Hepatocyte (in vitro differentiated cells): ENCODE data around the gene IPO7. TPM values are rescaled to one million over a fixed set of nuclear protein-coding genes. Genes with fewer than 3 reads are reported as not detected.
"Not testable (repeated sequence)": the region's sequence is repeated elsewhere in the genome, so short reads cannot be mapped to it uniquely, and the experiment has no call there.

Source experiments
- DNase-seq: peaks from one replicate; pipeline ENCODE4 v3.0.0-alpha.2; 2016; ENCODE audit warnings: low spot score
- H2AFZ ChIP-seq: fragments of 200-600 bp; sonication (generic); 2 replicates; pipeline ENCODE4 v1.6.0; 2016; ENCODE audit warnings: antibody characterized with exemption, mild to moderate bottlenecking
- H3K27ac ChIP-seq: fragments of 200-600 bp; sonication (generic); 2 replicates; pipeline ENCODE4 v1.5.1; 2016; ENCODE audit warnings: mild to moderate bottlenecking
- H3K27me3 ChIP-seq: fragments of 200-600 bp; sonication (generic); 2 replicates; pipeline ENCODE4 v1.6.1; 2016
- H3K36me3 ChIP-seq: fragments of 200-600 bp; sonication (generic); replicated peaks from 2 replicates; pipeline ENCODE4 v1.5.1; 2016; ENCODE audit warnings: low read depth; ENCODE audit not compliant: insufficient read depth
- H3K4me1 ChIP-seq: fragments of 200-600 bp; sonication (generic); 2 replicates; pipeline ENCODE4 v1.5.1; 2016; ENCODE audit warnings: mild to moderate bottlenecking, moderate library complexity; ENCODE audit not compliant: insufficient read depth
- H3K4me2 ChIP-seq: fragments of 200-600 bp; sonication (generic); 2 replicates; pipeline ENCODE4 v1.6.0; 2016
- H3K4me3 ChIP-seq: fragments of 200-600 bp; sonication (generic); 2 replicates; pipeline ENCODE4 v1.5.1; 2016; ENCODE audit warnings: mild to moderate bottlenecking
- H3K79me2 ChIP-seq: fragments of 200-600 bp; sonication (generic); 2 replicates; pipeline ENCODE4 v1.6.0; 2017; ENCODE audit warnings: mild to moderate bottlenecking
- H3K9me2 ChIP-seq: fragments of 200-600 bp; sonication (generic); replicated peaks from 2 replicates; pipeline ENCODE4 v1.6.0; 2017; ENCODE audit warnings: mild to moderate bottlenecking; ENCODE audit not compliant: insufficient read depth
- H3K9me3 ChIP-seq: fragments of 200-600 bp; sonication (generic); 2 replicates; pipeline ENCODE4 v1.5.1; 2016; ENCODE audit warnings: low read depth, mild to moderate bottlenecking
- H4K20me1 ChIP-seq: fragments of 200-600 bp; sonication (generic); 2 replicates; pipeline ENCODE4 v1.6.0; 2016; ENCODE audit warnings: mild to moderate bottlenecking; ENCODE audit not compliant: insufficient read depth, poor library complexity, severe bottlenecking
- CTCF ChIP-seq: fragments of 200-600 bp; sonication (generic); IDR thresholded peaks from 2 replicates; pipeline ENCODE4 v1.5.1; 2016; ENCODE audit warnings: antibody characterized with exemption, mild to moderate bottlenecking; ENCODE audit not compliant: poor library complexity
- EZH2 ChIP-seq: fragments of 200-600 bp; sonication (generic); IDR thresholded peaks from 2 replicates; pipeline ENCODE4 v1.6.1; 2016; ENCODE audit warnings: antibody characterized with exemption, mild to moderate bottlenecking, borderline replicate concordance
- EZH2phosphoT487 ChIP-seq: fragments of 200-600 bp; sonication (generic); IDR thresholded peaks from one replicate; pipeline ENCODE4 v1.6.1; 2018; ENCODE audit warnings: antibody characterized with exemption, mild to moderate bottlenecking, low read depth, moderate library complexity; ENCODE audit not compliant: unreplicated experiment, severe bottlenecking
- WGBS: methylation state at CpG from one replicate; pipeline ENCODE4 v1.1.6; 2016; ENCODE audit warnings: low lambda C conversion rate; ENCODE audit errors: missing lambda C conversion rate; 5-methylcytosine and 5-hydroxymethylcytosine counted together
- polyA plus RNA-seq: library from polyadenylated mRNA; unstranded; fragments of >200 nt; fragmentation: Nextera tagmentation; extraction: Ambion mirVana; gene quantifications from 2 replicates; pipeline ENCODE4 v1.2.1, GENCODE V29; 2016
- total RNA-seq: library from RNA; depleted of rRNA; stranded (reverse); fragments of >200 nt; gene quantifications from 2 replicates; pipeline ENCODE4 v1.2.3, GENCODE V29; 2014

The IPO7 gene
- total and polyA plus RNA-seq, 2 experiments from 2014 or later: 6.4 to 92.7 TPM

GRCh38 chr11:9438611-9439010, 54.2 kb downstream of the IPO7 start:
- H3K9me3 ChIP-seq: no peaks in the 10 kb centered on the region
- H3K4me1 ChIP-seq: no peaks in the 10 kb centered on the region
- no peak overlapping the region for H3K4me2 ChIP-seq
- H3K4me3 ChIP-seq: no peak overlapping the region
- DNase-seq: no peak
- no peaks in the 10 kb centered on the region for H4K20me1 ChIP-seq
- no peak overlapping the region for H3K27ac ChIP-seq
- no peaks in the 10 kb centered on the region for H3K27me3 ChIP-seq
- TF ChIP-seq EZH2phosphoT487 (no peak), EZH2 (no peak), CTCF (no peak)
- H3K79me2 ChIP-seq: peaks cover 12% of the 10 kb centered on the region
- H2AFZ ChIP-seq: no peak overlapping the region
- 92% methylated on average over 4 of the region's 4 CpGs for WGBS
- H3K36me3 ChIP-seq: peaks cover 2% of the 10 kb centered on the region
- H3K9me2 ChIP-seq: no peaks in the 10 kb centered on the region

- H3K4me1 ChIP-seq: no peaks in the 10 kb centered on the region
- H3K27ac ChIP-seq: no peak overlapping the region
- no peaks in the 10 kb centered on the region for H4K20me1 ChIP-seq
- WGBS: 93% methylated on average over 4 of the region's 4 CpGs
- H2AFZ ChIP-seq: no peak overlapping the region
- no peak overlapping the region for H3K4me3 ChIP-seq
- DNase-seq: no peak
- H3K4me2 ChIP-seq: no peak overlapping the region
- no peaks in the 10 kb centered on the region for H3K9me2 ChIP-seq
- TF ChIP-seq EZH2 (no peak), EZH2phosphoT487 (no peak), CTCF (no peak)
- no peaks in the 10 kb centered on the region for H3K27me3 ChIP-seq
- no peaks in the 10 kb centered on the region for H3K9me3 ChIP-seq
- H3K36me3 ChIP-seq: no peaks in the 10 kb centered on the region
- peaks cover 3% of the 10 kb centered on the region for H3K79me2 ChIP-seq
Measured at GRCh38 chr11:9446230-9446629, 61.8 kb downstream of the IPO7 start.

- Histone ChIP-seq H3K4me2 (no peak overlapping the region), H3K4me1 (no peaks in the 10 kb centered on the region), H3K36me3 (no peaks in the 10 kb centered on the region), H4K20me1 (no peaks in the 10 kb centered on the region), H3K79me2 (no peaks in the 10 kb centered on the region), H3K27me3 (no peaks in the 10 kb centered on the region), H3K9me3 (no peaks in the 10 kb centered on the region), H3K27ac (no peak overlapping the region), H3K9me2 (no peaks in the 10 kb centered on the region), H3K4me3 (no peak overlapping the region), H2AFZ (no peak overlapping the region)
- WGBS: 92% methylated on average over 9 of the region's 9 CpGs
- no peak for DNase-seq
- TF ChIP-seq EZH2: no peak
- no peak for TF ChIP-seq EZH2phosphoT487
- TF ChIP-seq CTCF: no peak
Measured at GRCh38 chr11:9448576-9449352, 64.3 kb downstream of the IPO7 start.

- DNase-seq, H3K4me1 ChIP-seq, H3K36me3 ChIP-seq, H3K27me3 ChIP-seq, H2AFZ ChIP-seq, H3K4me2 ChIP-seq, H3K27ac ChIP-seq, H3K79me2 ChIP-seq, H3K9me2 ChIP-seq, H3K9me3 ChIP-seq, H4K20me1 ChIP-seq, H3K4me3 ChIP-seq: not testable (repeated sequence)
- WGBS: 44% methylated on average over 7 of the region's 7 CpGs
Measured at GRCh38 chr11:9452023-9452422, 67.6 kb downstream of the IPO7 start.
